OCI-LY3 (cell line): Measurements from ENCODE around the gene GCNA.

Experiments
- H2AFZ ChIP-seq: fragments of 200-600, 300-600 bp; shearing (Covaris generic); 2 replicates; pipeline ENCODE4 v1.6.0; 2014; ENCODE audit warnings: antibody characterized with exemption, low read depth, low read length
- H3K27ac ChIP-seq: fragments of 200-600, 300-600 bp; sonication (generic); 2 replicates; pipeline ENCODE4 v1.5.1; 2014; ENCODE audit warnings: mild to moderate bottlenecking, low read length, moderate library complexity, mixed read lengths
- H3K27me3 ChIP-seq: fragments of 200-600, 300-600 bp; sonication (generic); 2 replicates; pipeline ENCODE4 v1.6.1; 2014; ENCODE audit warnings: low read depth, low read length, mixed read lengths
- H3K36me3 ChIP-seq: fragments of 200-600, 300-600 bp; sonication (generic); replicated peaks from 2 replicates; pipeline ENCODE3; 2014; ENCODE audit warnings: low read depth, low read length, mixed read lengths
- H3K4me1 ChIP-seq: fragments of 300-600, 200-600 bp; sonication (generic); 2 replicates; pipeline ENCODE4 v1.6.1; 2014; ENCODE audit warnings: low read length, mixed read lengths
- H3K4me2 ChIP-seq: fragments of 200-600, 300-600 bp; sonication (generic); 2 replicates; pipeline ENCODE4 v1.6.1; 2014; ENCODE audit warnings: low read length, mixed read lengths
- H3K4me3 ChIP-seq: fragments of 300-600, 200-600 bp; sonication (generic); 2 replicates; pipeline ENCODE4 v1.5.1; 2014; ENCODE audit warnings: antibody characterized with exemption, mild to moderate bottlenecking, low read length, moderate library complexity
- H3K79me2 ChIP-seq: fragments of 300-600, 200-600 bp; shearing (Covaris generic); 2 replicates; pipeline ENCODE4 v1.6.1; 2014; ENCODE audit warnings: mild to moderate bottlenecking, low read length, mixed read lengths
- H3K9ac ChIP-seq: fragments of 300-600, 200-600 bp; shearing (Covaris generic); 2 replicates; pipeline ENCODE4 v1.6.0; 2014; ENCODE audit warnings: mild to moderate bottlenecking, low read length, moderate library complexity
- H3K9me3 ChIP-seq: fragments of 200-600, 300-600 bp; shearing (Covaris generic); 2 replicates; pipeline ENCODE4 v1.6.1; 2014; ENCODE audit warnings: low read length, mixed read lengths; ENCODE audit not compliant: insufficient read depth
- H4K20me1 ChIP-seq: fragments of 200-600, 300-600 bp; sonication (generic); 2 replicates; pipeline ENCODE4 v1.6.1; 2016; ENCODE audit warnings: low read length, mixed read lengths; ENCODE audit not compliant: insufficient read depth
- EZH2phosphoT487 ChIP-seq: fragments of 200-600 bp; shearing (Covaris generic); IDR thresholded peaks from 2 replicates; pipeline ENCODE4 v1.6.1; 2018; ENCODE audit warnings: antibody characterized with exemption, mixed run types, low read depth
- TF ChIP-seq, protein P1 (sequence below): fragments of 200-600, 300-600 bp; sonication (generic); IDR thresholded peaks from 2 replicates; pipeline ENCODE4 v1.5.1; 2014; ENCODE audit warnings: antibody characterized with exemption, low read length, low read depth

Gene GCNA

DNA sequence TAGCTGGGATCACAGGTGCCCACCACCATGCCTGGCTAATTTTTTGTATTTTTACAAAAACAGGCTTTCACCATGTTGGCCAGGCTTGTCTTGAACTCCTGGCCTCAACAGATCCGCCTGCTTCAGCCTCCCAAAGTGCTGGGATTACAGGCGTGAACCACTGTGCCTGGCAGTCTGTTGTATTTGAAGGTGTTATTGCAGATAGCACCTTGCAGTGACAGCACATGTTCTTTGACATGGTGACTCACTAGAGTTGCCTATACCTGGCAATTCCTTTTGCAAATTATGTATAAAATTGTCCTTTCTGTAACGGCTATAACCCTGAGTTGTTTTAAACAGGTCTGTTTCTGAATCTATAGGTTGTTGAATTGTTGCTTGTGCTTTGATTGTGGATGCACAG, 37.4 kb upstream of the GCNA start:
- peak overlapping the region; percentile 46 for H3K4me3 ChIP-seq
- H3K9ac ChIP-seq: no peak overlapping the region
- peak overlapping the region; percentile 64 for H3K4me2 ChIP-seq
- H3K36me3 ChIP-seq: peaks cover 64% of the 10 kb centered on the region
- peaks cover 70% of the 10 kb centered on the region for H3K4me1 ChIP-seq
- H3K27ac ChIP-seq: peak overlapping the region; percentile 70
- H4K20me1 ChIP-seq: peaks cover 98% of the 10 kb centered on the region
- H3K79me2 ChIP-seq: peaks cover 100% of the 10 kb centered on the region
- no peak overlapping the region for H2AFZ ChIP-seq
- H3K9me3 ChIP-seq: no peaks in the 10 kb centered on the region
- TF ChIP-seq, protein P1, sequence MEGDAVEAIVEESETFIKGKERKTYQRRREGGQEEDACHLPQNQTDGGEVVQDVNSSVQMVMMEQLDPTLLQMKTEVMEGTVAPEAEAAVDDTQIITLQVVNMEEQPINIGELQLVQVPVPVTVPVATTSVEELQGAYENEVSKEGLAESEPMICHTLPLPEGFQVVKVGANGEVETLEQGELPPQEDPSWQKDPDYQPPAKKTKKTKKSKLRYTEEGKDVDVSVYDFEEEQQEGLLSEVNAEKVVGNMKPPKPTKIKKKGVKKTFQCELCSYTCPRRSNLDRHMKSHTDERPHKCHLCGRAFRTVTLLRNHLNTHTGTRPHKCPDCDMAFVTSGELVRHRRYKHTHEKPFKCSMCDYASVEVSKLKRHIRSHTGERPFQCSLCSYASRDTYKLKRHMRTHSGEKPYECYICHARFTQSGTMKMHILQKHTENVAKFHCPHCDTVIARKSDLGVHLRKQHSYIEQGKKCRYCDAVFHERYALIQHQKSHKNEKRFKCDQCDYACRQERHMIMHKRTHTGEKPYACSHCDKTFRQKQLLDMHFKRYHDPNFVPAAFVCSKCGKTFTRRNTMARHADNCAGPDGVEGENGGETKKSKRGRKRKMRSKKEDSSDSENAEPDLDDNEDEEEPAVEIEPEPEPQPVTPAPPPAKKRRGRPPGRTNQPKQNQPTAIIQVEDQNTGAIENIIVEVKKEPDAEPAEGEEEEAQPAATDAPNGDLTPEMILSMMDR: no peak
- no peak for TF ChIP-seq EZH2phosphoT487
- no peaks in the 10 kb centered on the region for H3K27me3 ChIP-seq

DNA sequence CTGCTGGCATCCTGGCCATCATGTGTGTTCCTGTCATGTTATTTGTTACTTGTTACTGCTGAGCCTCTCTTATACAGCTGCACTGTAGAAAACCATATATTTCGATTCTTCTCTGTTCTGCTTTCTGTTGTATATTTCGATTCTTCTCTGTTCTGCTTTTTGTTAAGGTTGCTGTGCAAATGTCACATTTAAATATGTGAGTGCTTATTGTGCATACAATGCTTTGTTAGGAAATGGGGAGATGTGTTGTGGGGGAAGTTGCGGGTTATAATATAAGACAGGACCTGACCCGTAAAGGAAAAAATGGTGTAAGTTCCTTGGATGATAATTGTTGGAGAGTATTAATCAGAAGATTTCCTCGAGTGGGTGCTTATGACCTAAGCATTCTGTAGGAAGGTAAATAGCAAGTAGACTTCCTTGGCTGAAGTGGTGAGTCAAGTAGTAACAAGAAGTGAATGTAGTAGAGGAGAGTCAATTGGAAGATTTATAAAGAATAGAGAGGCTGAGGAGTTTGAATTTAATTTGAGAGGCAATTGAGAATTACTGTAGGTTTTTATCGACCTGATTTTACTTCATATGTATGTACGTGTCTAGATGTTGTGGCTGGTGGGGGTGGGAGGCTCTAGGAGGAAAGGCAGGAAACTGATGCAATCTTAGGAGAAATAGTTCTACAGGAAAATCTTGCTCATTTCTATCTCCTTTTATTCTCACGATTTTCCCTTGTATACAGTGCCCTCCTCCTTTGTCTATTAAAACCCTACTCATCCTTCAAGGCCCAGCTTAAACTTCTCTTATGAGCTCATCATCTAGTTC, 36.8 kb upstream of the GCNA start:
- Histone ChIP-seq H3K4me1 (peaks cover 64% of the 10 kb centered on the region), H3K27ac (peak overlapping the region; percentile 70)
- no peak for TF ChIP-seq EZH2phosphoT487
- TF ChIP-seq, protein P1: no peak

GRCh38 chrX:71542411-71542810, 35.8 kb upstream of the GCNA start:
- Histone ChIP-seq H2AFZ (no peak overlapping the region), H3K9me3 (no peaks in the 10 kb centered on the region), H3K4me2 (peak overlapping the region; percentile 64), H3K4me3 (peak overlapping the region; percentile 46), H3K27me3 (no peaks in the 10 kb centered on the region), H3K27ac (no peak overlapping the region; the same call in 1 of the 2 replicates), H3K79me2 (peaks cover 99% of the 10 kb centered on the region), H3K36me3 (peaks cover 72% of the 10 kb centered on the region), H3K9ac (no peak overlapping the region), H3K4me1 (peaks cover 59% of the 10 kb centered on the region), H4K20me1 (peaks cover 95% of the 10 kb centered on the region)
- no peak for TF ChIP-seq EZH2phosphoT487
- TF ChIP-seq, protein P1: no peak

More for the DNA sequence above, 36.8 kb upstream of the GCNA start:
- Histone ChIP-seq H3K9me3 (no peaks in the 10 kb centered on the region), H3K9ac (peak overlapping the region; percentile 2; the same call in 1 of the 2 replicates), H3K4me2 (peak overlapping the region; percentile 64), H4K20me1 (peaks cover 98% of the 10 kb centered on the region), H3K36me3 (peaks cover 66% of the 10 kb centered on the region), H3K27me3 (no peaks in the 10 kb centered on the region), H3K4me3 (peak overlapping the region; percentile 46), H2AFZ (no peak overlapping the region), H3K79me2 (peaks cover 100% of the 10 kb centered on the region)

- H3K9ac ChIP-seq: no peak overlapping the region
- H3K27ac ChIP-seq: no peak overlapping the region
- peak overlapping the region; percentile 64 for H3K4me2 ChIP-seq
- TF ChIP-seq, protein P1: no peak
- TF ChIP-seq EZH2phosphoT487: no peak
- H3K9me3 ChIP-seq: no peaks in the 10 kb centered on the region
- H3K4me1 ChIP-seq: peaks cover 56% of the 10 kb centered on the region
- peaks cover 95% of the 10 kb centered on the region for H4K20me1 ChIP-seq
- H3K79me2 ChIP-seq: peaks cover 99% of the 10 kb centered on the region
- no peak overlapping the region for H3K4me3 ChIP-seq
- no peak overlapping the region for H2AFZ ChIP-seq
- no peaks in the 10 kb centered on the region for H3K27me3 ChIP-seq
- peaks cover 73% of the 10 kb centered on the region for H3K36me3 ChIP-seq
Measured at GRCh38 chrX:71542825-71543224, 35.4 kb upstream of the GCNA start.
